Suprapubic skin (tissue), 4 donors: ENCODE data around the gene NADK2. TPM values are rescaled to one million over a fixed set of nuclear protein-coding genes. Genes with fewer than 3 reads are reported as not detected.
"Not testable (repeated sequence)": the region's sequence is repeated elsewhere in the genome, so short reads cannot be mapped to it uniquely, and the experiment has no call there.

Source experiments
- DNase-seq, 2 donors: peaks; one replicate each; pipeline ENCODE4 v3.0.0-alpha.2; 2019; ENCODE audit warnings: low spot score in 2 of 2
- H3K27ac ChIP-seq: fragments of 200-600 bp; sonication (generic); one replicate; pipeline ENCODE4 v1.5.1; 2019
- H3K27me3 ChIP-seq: fragments of 200-600 bp; sonication (generic); one replicate; pipeline ENCODE4 v1.5.1; 2019
- H3K36me3 ChIP-seq: fragments of 200-600 bp; sonication (generic); one replicate; pipeline ENCODE4 v1.5.1; 2019
- H3K4me1 ChIP-seq: fragments of 200-600 bp; sonication (generic); one replicate; pipeline ENCODE4 v1.5.1; 2019
- H3K4me3 ChIP-seq: fragments of 200-600 bp; sonication (generic); one replicate; pipeline ENCODE4 v1.5.1; 2019; ENCODE audit warnings: mild to moderate bottlenecking
- H3K9me3 ChIP-seq: fragments of 200-600 bp; sonication (generic); one replicate; pipeline ENCODE4 v1.5.1; 2019
- EP300 ChIP-seq: sonication (generic); formaldehyde crosslinking; IDR thresholded peaks from one replicate; pipeline ENCODE4 v1.6.1; 2017; ENCODE audit warnings: antibody characterized with exemption
- POLR2A ChIP-seq, 2 donors: fragments of 450-650 bp; IDR thresholded peaks; one replicate each; pipeline ENCODE4 v1.6.1; 2017; ENCODE audit warnings: antibody characterized with exemption in 2 of 2, mild to moderate bottlenecking in 2 of 2, moderate library complexity in 2 of 2
- POLR2AphosphoS5 ChIP-seq, 3 donors: sonication (generic); formaldehyde crosslinking; IDR thresholded peaks; one replicate each; pipeline ENCODE4 v1.6.1; 2017; ENCODE audit warnings: antibody characterized with exemption in 3 of 3
- WGBS: methylation state at CpG from one replicate; pipeline ENCODE4 v1.1.5; 2018; 5-methylcytosine and 5-hydroxymethylcytosine counted together
- total RNA-seq, 4 donors: library from RNA; depleted of rRNA; stranded (reverse); fragments of >200 nt; gene quantifications; one replicate each; pipeline ENCODE4 v1.1.0, GENCODE V29; 2016
- TF ChIP-seq, protein P1 (sequence below), 2 donors: fragments of 200-600 bp in 1 of 2; fragments of 450-650 bp in 1 of 2; sonication (generic) in 1 of 2; IDR thresholded peaks; one replicate each; pipeline ENCODE4 v1.5.1; 2016 to 2019; ENCODE audit warnings: antibody characterized with exemption in 2 of 2, mild to moderate bottlenecking in 1 of 2, moderate library complexity in 1 of 2

The NADK2 gene
- total RNA-seq, 4 donors from 2014 or later: 12.3 to 18.4 (median 15.7) TPM

GRCh38 chr5:36205329-36205728 lies 36.4 kb downstream of the NADK2 start:
- TF ChIP-seq POLR2AphosphoS5 (IDR thresholded peaks at IDR 0.05): no peak
- no peak for TF ChIP-seq POLR2A (IDR thresholded peaks at IDR 0.05)
- TF ChIP-seq, protein P1, sequence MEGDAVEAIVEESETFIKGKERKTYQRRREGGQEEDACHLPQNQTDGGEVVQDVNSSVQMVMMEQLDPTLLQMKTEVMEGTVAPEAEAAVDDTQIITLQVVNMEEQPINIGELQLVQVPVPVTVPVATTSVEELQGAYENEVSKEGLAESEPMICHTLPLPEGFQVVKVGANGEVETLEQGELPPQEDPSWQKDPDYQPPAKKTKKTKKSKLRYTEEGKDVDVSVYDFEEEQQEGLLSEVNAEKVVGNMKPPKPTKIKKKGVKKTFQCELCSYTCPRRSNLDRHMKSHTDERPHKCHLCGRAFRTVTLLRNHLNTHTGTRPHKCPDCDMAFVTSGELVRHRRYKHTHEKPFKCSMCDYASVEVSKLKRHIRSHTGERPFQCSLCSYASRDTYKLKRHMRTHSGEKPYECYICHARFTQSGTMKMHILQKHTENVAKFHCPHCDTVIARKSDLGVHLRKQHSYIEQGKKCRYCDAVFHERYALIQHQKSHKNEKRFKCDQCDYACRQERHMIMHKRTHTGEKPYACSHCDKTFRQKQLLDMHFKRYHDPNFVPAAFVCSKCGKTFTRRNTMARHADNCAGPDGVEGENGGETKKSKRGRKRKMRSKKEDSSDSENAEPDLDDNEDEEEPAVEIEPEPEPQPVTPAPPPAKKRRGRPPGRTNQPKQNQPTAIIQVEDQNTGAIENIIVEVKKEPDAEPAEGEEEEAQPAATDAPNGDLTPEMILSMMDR (IDR thresholded peaks at IDR 0.05): no peak
- no peak for TF ChIP-seq EP300
- WGBS: 96% methylated on average over 2 of the region's 2 CpGs
- H3K4me3 ChIP-seq: no peak overlapping the region

GRCh38 chr5:36202521-36202961 lies 39.2 kb downstream of the NADK2 start:
- Histone ChIP-seq H3K4me3 (no peak overlapping the region), H3K36me3 (peaks cover 53% of the 10 kb centered on the region), H3K9me3 (no peaks in the 10 kb centered on the region), H3K27ac (no peak overlapping the region), H3K4me1 (no peaks in the 10 kb centered on the region), H3K27me3 (no peaks in the 10 kb centered on the region)
- TF ChIP-seq POLR2A (IDR thresholded peaks at IDR 0.05): no peak
- TF ChIP-seq, protein P1 (IDR thresholded peaks at IDR 0.05): no peak
- TF ChIP-seq POLR2AphosphoS5 (IDR thresholded peaks at IDR 0.05): no peak
- DNase-seq: no peak
- WGBS: 62% methylated on average over 3 of the region's 3 CpGs

More at GRCh38 chr5:36205329-36205728, 36.4 kb downstream of the NADK2 start:
- peaks cover 36% of the 10 kb centered on the region for H3K36me3 ChIP-seq
- no peaks in the 10 kb centered on the region for H3K4me1 ChIP-seq
- H3K9me3 ChIP-seq: no peaks in the 10 kb centered on the region
- no peak for DNase-seq
- no peak overlapping the region for H3K27ac ChIP-seq
- H3K27me3 ChIP-seq: no peaks in the 10 kb centered on the region

- Histone ChIP-seq H3K27me3 (no peaks in the 10 kb centered on the region), H3K4me3 (no peak overlapping the region), H3K4me1 (no peaks in the 10 kb centered on the region), H3K9me3 (no peaks in the 10 kb centered on the region), H3K36me3 (peaks cover 50% of the 10 kb centered on the region), H3K27ac (no peak overlapping the region)
- WGBS: 88% methylated on average over 4 of the region's 4 CpGs
- no peak for DNase-seq
- TF ChIP-seq POLR2AphosphoS5 (IDR thresholded peaks at IDR 0.05) (no peak), POLR2A (IDR thresholded peaks at IDR 0.05) (no peak), EP300 (no peak)
- TF ChIP-seq, protein P1 (IDR thresholded peaks at IDR 0.05): no peak
These were observed 41.2 kb downstream of the NADK2 start for GRCh38 chr5:36200513-36200912.

DNA sequence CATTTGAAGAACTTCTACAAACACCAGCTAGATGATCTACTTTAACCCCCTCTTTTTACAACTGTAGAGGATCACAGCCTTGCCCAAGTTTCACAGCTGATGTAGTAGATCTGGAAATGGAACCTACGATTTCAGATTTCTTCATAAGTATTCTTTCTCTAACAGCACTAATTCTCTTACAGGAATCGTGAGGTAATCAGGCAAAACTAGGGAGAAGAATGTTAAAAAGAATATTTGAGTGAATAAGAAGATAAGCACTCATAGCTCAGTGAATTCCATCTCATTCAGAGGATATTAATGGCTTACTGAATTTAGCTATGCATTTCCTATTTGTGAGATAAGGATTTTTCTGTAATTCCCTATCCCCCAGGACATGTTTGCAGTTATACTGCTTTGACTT lies 42.1 kb downstream of the NADK2 start:
- no peaks in the 10 kb centered on the region for H3K27me3 ChIP-seq
- H3K4me1 ChIP-seq: no peaks in the 10 kb centered on the region
- no peak for TF ChIP-seq POLR2AphosphoS5 (IDR thresholded peaks at IDR 0.05)
- TF ChIP-seq EP300: no peak
- TF ChIP-seq POLR2A (IDR thresholded peaks at IDR 0.05): no peak
- TF ChIP-seq, protein P1 (IDR thresholded peaks at IDR 0.05): no peak
- no peak overlapping the region for H3K4me3 ChIP-seq
- WGBS: 86% methylated on average over 2 of the region's 2 CpGs
- no peak for DNase-seq
- H3K36me3 ChIP-seq: peaks cover 54% of the 10 kb centered on the region
- no peaks in the 10 kb centered on the region for H3K9me3 ChIP-seq
- H3K27ac ChIP-seq: no peak overlapping the region

DNA sequence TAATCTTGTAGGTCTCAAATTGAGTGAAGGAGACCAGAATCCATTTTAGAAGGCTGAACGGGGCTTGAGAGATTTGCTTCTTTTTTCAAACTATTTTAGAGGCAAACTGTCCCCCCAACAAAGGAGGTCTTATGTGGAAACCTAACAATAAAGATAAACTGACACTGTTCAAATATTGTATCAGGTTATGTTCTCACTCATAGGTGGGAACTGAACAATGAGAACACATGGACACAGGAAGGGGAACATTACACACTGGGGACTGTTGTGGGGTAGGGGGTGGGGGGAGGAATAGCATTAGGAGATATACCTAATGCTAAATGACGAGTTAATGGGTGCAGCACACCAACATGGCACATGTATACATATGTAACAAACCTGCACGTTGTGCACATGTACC lies 42.9 kb downstream of the NADK2 start:
- not testable (repeated sequence) for H3K4me1 ChIP-seq
- 87% methylated on average over 3 of the region's 3 CpGs for WGBS

DNA sequence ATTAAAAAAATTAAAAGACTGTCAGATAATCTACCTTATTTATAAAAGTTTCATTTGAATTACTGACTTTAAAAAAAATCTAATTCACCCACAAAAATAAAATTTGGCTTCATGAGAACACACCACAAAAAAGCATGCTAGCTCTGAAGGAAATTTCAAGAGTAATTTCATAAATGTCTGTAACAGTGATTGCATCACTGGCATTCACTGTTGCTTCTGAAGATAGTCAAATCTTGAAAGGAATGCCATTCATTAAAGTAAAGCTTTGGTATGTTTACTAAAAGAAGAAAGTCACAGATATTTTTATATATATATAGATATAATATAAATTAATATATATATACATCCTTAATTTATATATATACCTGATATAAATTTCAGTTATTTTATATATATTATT lies 43.4 kb downstream of the NADK2 start:
- DNase-seq: no peak
- Histone ChIP-seq H3K27me3 (no peaks in the 10 kb centered on the region), H3K4me1 (no peaks in the 10 kb centered on the region), H3K27ac (no peak overlapping the region), H3K36me3 (peaks cover 52% of the 10 kb centered on the region), H3K9me3 (no peaks in the 10 kb centered on the region), H3K4me3 (no peak overlapping the region)
- TF ChIP-seq EP300 (no peak), POLR2A (IDR thresholded peaks at IDR 0.05) (no peak), POLR2AphosphoS5 (IDR thresholded peaks at IDR 0.05) (no peak)
- TF ChIP-seq, protein P1 (IDR thresholded peaks at IDR 0.05): no peak

More for the DNA sequence above, 42.9 kb downstream of the NADK2 start:
- not testable (repeated sequence) for H3K9me3 ChIP-seq, DNase-seq, H3K27me3 ChIP-seq, H3K27ac ChIP-seq, H3K4me3 ChIP-seq
- H3K36me3 ChIP-seq: peaks cover 57% of the 10 kb centered on the region
